ENCODE results near the gene BRAT1. TPM values are rescaled to one million over a fixed set of nuclear protein-coding genes. Genes with fewer than 3 reads are reported as not detected.

The BRAT1 gene
- total RNA-seq, 1 donor from 2014 or later = 30.5 TPM

GRCh38 chr7:2516194-2516555 lies 39.1 kb downstream of the BRAT1 start:
- no peak for DNase-seq
- Mint-ChIP-seq H3K4me1 (ENCODE audit: low read depth, unreplicated experiment) (peaks cover 12% of the 10 kb centered on the region), H3K27ac (ENCODE audit: unreplicated experiment) (no peak overlapping the region), H3K4me3 (ENCODE audit: unreplicated experiment) (no peak overlapping the region), H3K27me3 (ENCODE audit: unreplicated experiment) (peaks cover 17% of the 10 kb centered on the region), H3K9me3 (ENCODE audit: unreplicated experiment) (peaks cover 19% of the 10 kb centered on the region), H3K36me3 (ENCODE audit: unreplicated experiment) (no peaks in the 10 kb centered on the region)
- TF ChIP-seq, protein P1, sequence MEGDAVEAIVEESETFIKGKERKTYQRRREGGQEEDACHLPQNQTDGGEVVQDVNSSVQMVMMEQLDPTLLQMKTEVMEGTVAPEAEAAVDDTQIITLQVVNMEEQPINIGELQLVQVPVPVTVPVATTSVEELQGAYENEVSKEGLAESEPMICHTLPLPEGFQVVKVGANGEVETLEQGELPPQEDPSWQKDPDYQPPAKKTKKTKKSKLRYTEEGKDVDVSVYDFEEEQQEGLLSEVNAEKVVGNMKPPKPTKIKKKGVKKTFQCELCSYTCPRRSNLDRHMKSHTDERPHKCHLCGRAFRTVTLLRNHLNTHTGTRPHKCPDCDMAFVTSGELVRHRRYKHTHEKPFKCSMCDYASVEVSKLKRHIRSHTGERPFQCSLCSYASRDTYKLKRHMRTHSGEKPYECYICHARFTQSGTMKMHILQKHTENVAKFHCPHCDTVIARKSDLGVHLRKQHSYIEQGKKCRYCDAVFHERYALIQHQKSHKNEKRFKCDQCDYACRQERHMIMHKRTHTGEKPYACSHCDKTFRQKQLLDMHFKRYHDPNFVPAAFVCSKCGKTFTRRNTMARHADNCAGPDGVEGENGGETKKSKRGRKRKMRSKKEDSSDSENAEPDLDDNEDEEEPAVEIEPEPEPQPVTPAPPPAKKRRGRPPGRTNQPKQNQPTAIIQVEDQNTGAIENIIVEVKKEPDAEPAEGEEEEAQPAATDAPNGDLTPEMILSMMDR (IDR thresholded peaks at IDR 0.05; ENCODE audit: partially characterized antibody, unreplicated experiment) = no peak

GRCh38 chr7:2515424-2516193 lies 39.7 kb downstream of the BRAT1 start:
- peaks cover 12% of the 10 kb centered on the region for H3K4me1 Mint-ChIP-seq (ENCODE audit: low read depth, unreplicated experiment)
- H3K36me3 Mint-ChIP-seq (ENCODE audit: unreplicated experiment) = no peaks in the 10 kb centered on the region
- no peak overlapping the region for H3K27ac Mint-ChIP-seq (ENCODE audit: unreplicated experiment)
- peaks cover 17% of the 10 kb centered on the region for H3K27me3 Mint-ChIP-seq (ENCODE audit: unreplicated experiment)
- H3K4me3 Mint-ChIP-seq (ENCODE audit: unreplicated experiment) = no peak overlapping the region
- no peak for DNase-seq
- TF ChIP-seq, protein P1 (IDR thresholded peaks at IDR 0.05; ENCODE audit: partially characterized antibody, unreplicated experiment) = no peak
- peaks cover 19% of the 10 kb centered on the region for H3K9me3 Mint-ChIP-seq (ENCODE audit: unreplicated experiment)

GRCh38 chr7:2514473-2515423 lies 40.6 kb downstream of the BRAT1 start:
- H3K4me3 Mint-ChIP-seq (ENCODE audit: unreplicated experiment) = no peak overlapping the region
- TF ChIP-seq, protein P1 (IDR thresholded peaks at IDR 0.05; ENCODE audit: partially characterized antibody, unreplicated experiment) = no peak
- no peaks in the 10 kb centered on the region for H3K36me3 Mint-ChIP-seq (ENCODE audit: unreplicated experiment)
- no peak overlapping the region for H3K27ac Mint-ChIP-seq (ENCODE audit: unreplicated experiment)
- peaks cover 12% of the 10 kb centered on the region for H3K4me1 Mint-ChIP-seq (ENCODE audit: low read depth, unreplicated experiment)
- peaks cover 16% of the 10 kb centered on the region for H3K27me3 Mint-ChIP-seq (ENCODE audit: unreplicated experiment)
- no peak for DNase-seq
- peaks cover 14% of the 10 kb centered on the region for H3K9me3 Mint-ChIP-seq (ENCODE audit: unreplicated experiment)

- Mint-ChIP-seq H3K36me3 (ENCODE audit: unreplicated experiment) (no peaks in the 10 kb centered on the region), H3K4me3 (ENCODE audit: unreplicated experiment) (no peak overlapping the region)
These were observed 41.6 kb downstream of the BRAT1 start for GRCh38 chr7:2513702-2514101.

More at GRCh38 chr7:2513702-2514101, 41.6 kb downstream of the BRAT1 start:
- Mint-ChIP-seq H3K4me1 (ENCODE audit: low read depth, unreplicated experiment) (peaks cover 14% of the 10 kb centered on the region), H3K27ac (ENCODE audit: unreplicated experiment) (no peak overlapping the region), H3K9me3 (ENCODE audit: unreplicated experiment) (peaks cover 12% of the 10 kb centered on the region), H3K27me3 (ENCODE audit: unreplicated experiment) (peaks cover 15% of the 10 kb centered on the region)
- TF ChIP-seq, protein P1 (IDR thresholded peaks at IDR 0.05; ENCODE audit: partially characterized antibody, unreplicated experiment) = no peak
- no peak for DNase-seq
